Measurements from ENCODE around the gene SRSF5.

- TF ChIP-seq RAD21 (IDR thresholded peaks at IDR 0.05; ENCODE audit: low read depth) (no peak), TEAD4 (IDR thresholded peaks at IDR 0.05) (no peak), ZBTB7A (IDR thresholded peaks at IDR 0.05; ENCODE audit: low read depth) (no peak), TAF1 (IDR thresholded peaks at IDR 0.05; ENCODE audit: low read depth) (no peak), CEBPB (IDR thresholded peaks at IDR 0.05) (no peak), MAX (IDR thresholded peaks at IDR 0.05) (no peak)
Measured at GRCh38 chr14:69779088-69779487, 12.1 kb downstream of the SRSF5 start.
